LNCaP clone FGC (cell line): Measurements from ENCODE around the gene CDKAL1.

ENCODE experiments used
- DNase-seq: peaks from one replicate; pipeline ENCODE4 v3.0.0-alpha.2; 2011; ENCODE audit warnings: low read depth
- H3K4me3 ChIP-seq: 2 replicates; pipeline ENCODE4 v1.5.1; 2011; ENCODE audit warnings: mild to moderate bottlenecking, low read depth, low read length, control low read depth
- TF ChIP-seq, protein P1 (sequence below): IDR thresholded peaks from 2 replicates; pipeline ENCODE4 v1.5.1; 2012; ENCODE audit warnings: mild to moderate bottlenecking; ENCODE audit not compliant: control insufficient read depth, insufficient read depth; ENCODE audit errors: extremely low read depth

The CDKAL1 gene

DNA sequence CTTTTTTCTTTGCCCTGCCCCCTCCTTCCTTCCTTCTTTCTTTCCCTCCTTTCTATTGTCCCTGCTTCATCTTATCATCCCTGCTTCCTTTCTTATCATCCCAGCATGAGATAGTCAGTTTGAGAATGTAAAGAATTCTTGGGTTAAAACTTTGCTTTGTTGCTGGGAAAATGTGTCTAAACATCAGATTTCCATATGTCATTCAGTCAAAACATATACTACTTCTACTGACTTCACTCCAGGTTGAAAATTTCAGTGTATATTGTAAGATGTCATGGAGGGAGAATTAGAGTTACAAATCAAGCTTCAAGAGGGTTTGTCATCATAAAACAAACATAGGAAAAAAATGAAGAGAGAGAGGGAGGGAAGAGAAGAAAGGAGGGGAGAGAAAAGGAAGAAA, 700.9 kb downstream of the CDKAL1 start:
- no peak overlapping the region for H3K4me3 ChIP-seq
- no peak for DNase-seq
- TF ChIP-seq, protein P1, sequence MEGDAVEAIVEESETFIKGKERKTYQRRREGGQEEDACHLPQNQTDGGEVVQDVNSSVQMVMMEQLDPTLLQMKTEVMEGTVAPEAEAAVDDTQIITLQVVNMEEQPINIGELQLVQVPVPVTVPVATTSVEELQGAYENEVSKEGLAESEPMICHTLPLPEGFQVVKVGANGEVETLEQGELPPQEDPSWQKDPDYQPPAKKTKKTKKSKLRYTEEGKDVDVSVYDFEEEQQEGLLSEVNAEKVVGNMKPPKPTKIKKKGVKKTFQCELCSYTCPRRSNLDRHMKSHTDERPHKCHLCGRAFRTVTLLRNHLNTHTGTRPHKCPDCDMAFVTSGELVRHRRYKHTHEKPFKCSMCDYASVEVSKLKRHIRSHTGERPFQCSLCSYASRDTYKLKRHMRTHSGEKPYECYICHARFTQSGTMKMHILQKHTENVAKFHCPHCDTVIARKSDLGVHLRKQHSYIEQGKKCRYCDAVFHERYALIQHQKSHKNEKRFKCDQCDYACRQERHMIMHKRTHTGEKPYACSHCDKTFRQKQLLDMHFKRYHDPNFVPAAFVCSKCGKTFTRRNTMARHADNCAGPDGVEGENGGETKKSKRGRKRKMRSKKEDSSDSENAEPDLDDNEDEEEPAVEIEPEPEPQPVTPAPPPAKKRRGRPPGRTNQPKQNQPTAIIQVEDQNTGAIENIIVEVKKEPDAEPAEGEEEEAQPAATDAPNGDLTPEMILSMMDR, result no peak

DNA sequence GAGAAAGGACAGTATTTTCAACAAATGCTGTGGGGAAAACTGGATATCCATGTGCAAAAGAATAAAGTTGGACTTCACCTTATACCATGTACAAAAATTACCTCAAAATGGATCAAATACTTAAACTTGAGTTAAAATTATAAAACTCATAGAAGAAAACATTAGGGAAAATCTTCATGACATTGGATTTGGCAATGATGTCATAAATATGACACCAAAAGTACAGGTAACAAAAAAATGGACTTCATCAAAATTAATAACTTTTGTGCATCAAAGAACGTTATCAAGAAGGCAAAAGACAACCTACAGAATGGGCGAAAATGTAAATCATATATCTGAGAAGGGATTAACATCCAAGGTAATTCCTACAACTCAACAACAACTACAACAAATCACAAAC, 704.0 kb downstream of the CDKAL1 start:
- TF ChIP-seq, protein P1, result no peak
- H3K4me3 ChIP-seq, result no peak overlapping the region
- DNase-seq, result no peak

DNA sequence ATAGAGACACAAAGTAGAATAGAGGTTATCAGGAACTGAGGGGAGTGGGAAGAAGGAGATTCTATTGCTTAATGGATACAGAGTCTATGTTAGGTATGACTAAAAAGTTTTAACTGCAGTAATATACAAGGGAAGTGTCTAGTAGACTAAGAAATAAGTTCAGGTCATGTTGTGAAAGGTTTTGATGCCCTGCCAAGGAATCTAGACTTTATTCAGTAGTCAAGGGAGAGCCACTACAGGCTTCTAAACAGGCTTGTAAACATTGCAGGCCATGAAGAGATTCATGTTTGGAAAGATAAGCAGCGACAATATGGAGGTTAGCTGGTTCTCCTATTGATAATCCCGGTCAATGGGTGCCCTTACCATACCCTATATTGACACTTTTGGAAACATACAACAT, 706.5 kb downstream of the CDKAL1 start:
- no peak overlapping the region for H3K4me3 ChIP-seq
- TF ChIP-seq, protein P1, result no peak
- no peak for DNase-seq

DNA sequence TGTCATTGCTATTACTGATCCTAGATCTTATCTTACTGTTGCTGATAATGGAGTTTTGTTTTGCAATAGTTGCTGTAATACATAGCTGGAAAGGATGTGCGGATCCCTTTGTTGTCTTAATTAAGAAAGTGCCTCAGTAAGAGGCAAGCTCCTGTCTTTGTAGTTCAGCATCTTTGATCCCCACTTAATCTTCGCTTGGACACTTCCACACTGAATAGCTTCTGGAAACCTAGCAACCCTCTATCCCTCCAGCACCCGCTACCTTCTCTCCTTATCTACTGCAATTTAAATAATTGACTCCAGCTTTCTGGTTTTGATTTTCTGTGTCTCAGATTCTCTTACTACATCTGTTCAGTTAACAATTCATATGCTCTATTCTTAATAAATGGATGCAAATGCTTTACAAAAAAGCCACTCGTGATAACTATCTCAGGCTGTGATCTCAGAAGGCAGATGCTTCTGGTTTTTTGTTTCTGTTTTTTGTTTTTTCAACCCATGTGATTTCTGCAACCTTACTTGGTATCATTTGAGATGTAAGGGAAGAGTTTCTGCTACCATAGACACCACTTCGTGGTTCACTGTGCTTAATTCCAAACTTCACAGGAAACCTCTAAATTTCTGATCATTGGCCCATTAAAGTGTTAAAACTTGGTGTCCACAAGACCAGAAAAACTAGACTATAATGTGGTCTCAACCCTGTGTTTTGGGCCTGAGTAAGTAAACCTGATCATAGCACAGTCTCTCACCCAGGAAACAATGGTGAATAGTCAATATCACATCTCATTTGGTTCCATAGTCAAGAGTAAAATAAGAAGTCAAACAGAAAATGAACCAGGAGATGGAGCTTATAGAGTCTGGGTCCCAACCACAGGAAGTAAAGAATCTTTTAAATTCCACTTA, 707.2 kb downstream of the CDKAL1 start:
- H3K4me3 ChIP-seq, result no peak overlapping the region
- no peak for DNase-seq

DNA sequence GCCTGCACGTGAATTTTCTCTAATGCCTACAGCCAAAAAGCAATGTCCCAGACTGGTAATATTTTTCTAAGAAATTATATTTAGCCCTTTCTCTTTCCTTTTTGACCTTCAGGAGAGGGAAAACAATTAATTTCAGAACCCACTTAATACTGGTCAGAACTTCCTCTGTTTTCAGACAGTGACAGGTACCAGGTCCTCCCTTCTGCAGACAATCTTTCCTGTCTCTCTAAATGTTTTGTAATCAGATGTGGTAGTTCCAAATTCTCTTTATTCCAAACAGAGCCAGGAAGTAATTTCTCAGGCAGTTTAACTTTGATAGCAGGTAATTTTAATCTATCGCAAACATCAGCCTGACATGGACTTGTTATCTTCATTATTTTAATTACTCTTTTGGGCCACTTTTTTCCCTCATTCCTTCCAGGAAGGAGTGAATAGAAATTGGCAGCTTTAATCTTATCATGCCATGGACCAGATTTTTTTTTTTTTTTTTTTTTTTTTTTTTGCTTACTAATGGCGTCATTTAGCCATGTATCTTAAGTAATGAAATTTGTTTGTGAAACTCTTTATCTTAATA, 710.7 kb downstream of the CDKAL1 start:
- TF ChIP-seq, protein P1, result no peak
- no peak overlapping the region for H3K4me3 ChIP-seq
- DNase-seq, result no peak

More for the DNA sequence above, 707.2 kb downstream of the CDKAL1 start:
- TF ChIP-seq, protein P1, result no peak

DNA sequence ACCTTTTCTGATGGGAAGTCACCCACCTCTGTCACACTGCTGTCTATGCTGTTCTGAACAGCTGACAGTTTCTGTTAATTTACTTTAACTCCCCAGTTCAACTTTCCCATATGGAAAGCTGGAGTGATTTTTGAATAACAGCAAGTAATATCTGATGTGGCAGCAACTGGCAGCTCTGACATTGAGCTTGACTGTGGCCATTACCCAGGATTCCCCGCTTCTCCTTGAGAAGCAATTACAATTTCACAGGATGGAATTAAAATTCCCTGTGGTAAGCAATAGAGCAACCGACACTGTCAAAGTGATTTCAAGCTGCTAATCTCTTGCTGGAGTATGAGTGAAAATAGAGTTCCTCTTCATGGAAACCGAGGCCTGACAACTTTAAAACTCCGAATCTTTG, 711.2 kb downstream of the CDKAL1 start:
- TF ChIP-seq, protein P1, result no peak
- DNase-seq, result no peak

More for the DNA sequence above, 711.2 kb downstream of the CDKAL1 start:
- no peak overlapping the region for H3K4me3 ChIP-seq
